Activated CD4-positive, alpha-beta T cell treated with anti-CD3 and anti-CD28 coated beads, Interleukin-2, amount 50 U/mL, for 4 hours (primary cell): ENCODE results near the gene TRAP1.

ENCODE experiments used
- DNase-seq, 2 experiments: peaks; one replicate each; pipeline ENCODE4 v3.0.0-alpha.2; 2020

TRAP1 gene

DNA sequence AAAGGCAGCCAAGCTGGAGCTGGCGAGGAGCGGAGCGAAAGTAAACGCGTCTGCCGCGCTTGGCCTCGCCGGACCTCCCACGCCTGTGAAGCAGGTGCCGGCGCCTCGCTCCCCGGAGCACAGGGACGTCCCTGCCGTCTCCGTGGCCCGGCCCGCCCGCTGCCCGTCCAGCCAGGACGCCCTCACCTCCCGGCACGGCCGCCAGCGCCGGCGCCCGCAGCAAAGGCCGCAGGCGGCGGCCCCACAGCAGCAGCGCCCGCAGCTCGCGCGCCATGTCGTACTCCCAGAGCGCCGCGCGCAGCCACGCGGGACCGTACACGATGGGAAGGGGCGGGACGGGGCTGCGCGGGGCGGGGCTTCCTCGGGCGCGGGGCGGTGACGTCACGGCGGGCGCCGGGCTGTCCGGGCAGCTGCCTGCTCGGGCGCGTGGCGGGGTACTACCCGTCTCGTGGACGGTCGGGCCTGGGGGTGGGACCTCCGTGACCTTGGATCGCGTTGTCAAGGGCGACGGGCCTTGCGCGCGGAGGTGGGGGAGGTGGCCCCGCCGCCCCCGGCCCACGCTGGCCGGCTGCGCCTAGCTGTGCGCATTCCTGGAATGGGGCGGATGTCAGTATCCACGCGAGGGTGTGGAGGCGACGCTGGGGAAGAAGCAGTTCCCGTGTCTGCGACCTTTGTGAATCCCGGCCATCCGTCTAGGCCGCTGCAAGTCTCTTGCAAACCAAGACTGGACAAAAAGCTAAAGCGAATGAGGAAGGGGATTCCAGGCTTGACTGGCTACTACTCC is at the start of gene TRAP1:
Gene TRAP1 (minus strand): TSS at position 290 of the 784 bp plus-strand sequence. CDS start 16 bp downstream, at position 274.
- DNase-seq = peak; percentile 90 to 91

DNA sequence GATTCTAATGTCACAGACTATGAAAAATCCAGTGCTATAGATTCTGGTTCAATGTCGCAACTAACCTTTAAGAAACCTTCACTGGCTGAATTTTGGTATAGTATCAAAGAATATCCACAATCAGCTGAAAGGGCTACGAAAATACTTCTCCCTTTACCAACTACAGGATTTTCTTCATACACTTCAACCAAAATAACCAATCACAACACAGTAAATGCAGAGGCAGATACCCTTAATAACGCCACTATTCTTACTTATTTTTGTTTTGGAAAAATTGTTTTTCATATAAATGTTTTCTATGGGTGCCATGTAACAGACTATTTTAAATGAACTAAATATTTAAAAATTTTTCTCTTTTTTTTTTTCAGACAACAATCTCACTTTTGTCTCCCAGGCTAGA is 48.9 kb upstream of the TRAP1 start:
- DNase-seq = no peak

DNA sequence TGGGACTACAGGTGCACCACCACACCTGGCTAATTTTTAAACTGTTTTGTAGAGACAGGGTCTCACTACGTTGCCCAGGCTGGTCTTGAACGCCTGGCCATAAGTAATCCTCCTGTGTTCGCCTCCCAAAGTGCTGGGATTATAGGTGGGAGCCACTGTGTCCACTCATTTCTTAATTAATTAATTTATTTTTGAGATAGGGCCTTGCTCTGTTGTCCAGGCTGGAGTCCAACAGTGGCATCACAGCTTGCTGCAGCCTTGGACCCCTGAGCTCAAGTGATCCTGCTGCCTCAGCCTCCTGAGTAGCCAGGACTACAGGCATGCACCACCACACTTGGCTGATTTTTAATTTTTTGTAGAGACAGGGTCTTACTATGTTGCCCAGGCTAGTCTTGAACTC is 47.1 kb upstream of the TRAP1 start:
- DNase-seq = no peak

DNA sequence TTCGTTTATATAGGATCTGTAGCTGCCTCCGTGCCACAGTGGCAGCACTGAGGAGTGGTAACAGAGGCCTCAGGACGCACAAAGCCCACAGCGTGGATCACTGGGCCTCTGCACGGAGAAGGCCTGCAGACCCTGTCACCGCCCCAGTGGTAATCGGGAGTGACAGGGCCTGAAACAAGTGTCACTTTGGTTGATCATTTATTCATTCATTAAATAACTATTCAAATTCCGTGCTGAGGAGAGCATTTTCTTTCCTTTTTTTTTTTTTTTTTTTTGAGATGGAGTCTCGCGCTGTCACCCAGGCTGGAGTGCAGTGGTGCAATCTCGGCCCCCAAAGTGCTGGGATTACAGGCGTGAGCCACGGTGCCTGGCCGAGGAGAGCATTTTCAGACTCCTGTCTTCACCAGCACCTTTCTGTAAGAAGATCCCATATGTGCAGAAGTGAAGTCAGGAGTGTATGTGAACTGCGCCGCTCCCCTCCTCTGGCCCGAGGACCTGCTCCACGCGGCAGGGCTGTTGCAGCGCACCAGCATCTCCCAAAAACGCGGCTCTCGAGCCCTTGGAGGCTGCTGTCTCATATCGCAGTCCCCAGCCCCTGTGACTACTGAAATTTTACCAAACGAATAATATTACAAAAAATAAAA is 44.9 kb upstream of the TRAP1 start:
- DNase-seq = no peak

DNA sequence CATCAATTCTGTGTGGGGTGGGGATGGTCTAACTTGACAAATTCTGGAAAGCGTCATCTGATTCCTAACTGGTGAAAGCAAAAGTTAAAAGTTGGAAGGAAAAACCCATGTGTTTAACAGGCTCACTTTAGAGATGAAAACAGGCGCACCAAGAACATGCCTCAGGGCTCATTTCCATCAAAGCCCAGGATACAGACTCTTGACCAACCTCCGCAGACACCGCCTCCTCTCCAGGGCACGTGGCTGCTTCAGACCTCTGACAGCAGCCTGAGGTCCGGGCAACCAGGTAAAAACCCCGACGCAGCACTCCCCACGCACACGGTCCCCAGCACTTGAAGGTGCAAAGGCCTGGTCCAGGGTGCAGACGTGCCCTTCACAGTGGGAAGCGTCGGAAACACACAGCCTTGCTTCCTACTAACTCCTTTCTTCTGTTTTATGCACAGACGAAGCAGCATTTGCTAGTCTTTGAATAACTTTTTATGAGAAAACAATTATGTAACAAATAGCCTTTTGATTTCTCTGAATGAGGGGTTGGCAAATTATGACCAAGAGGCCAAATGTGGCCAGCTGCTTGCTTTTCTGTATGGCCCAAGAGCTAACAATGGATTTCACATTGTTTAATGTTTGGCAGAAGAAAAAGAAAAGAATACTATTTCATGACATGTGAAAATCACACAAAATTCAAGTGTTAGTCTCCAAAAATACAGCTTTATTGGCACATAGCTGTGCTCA is 44.2 kb upstream of the TRAP1 start:
- no peak for DNase-seq

DNA sequence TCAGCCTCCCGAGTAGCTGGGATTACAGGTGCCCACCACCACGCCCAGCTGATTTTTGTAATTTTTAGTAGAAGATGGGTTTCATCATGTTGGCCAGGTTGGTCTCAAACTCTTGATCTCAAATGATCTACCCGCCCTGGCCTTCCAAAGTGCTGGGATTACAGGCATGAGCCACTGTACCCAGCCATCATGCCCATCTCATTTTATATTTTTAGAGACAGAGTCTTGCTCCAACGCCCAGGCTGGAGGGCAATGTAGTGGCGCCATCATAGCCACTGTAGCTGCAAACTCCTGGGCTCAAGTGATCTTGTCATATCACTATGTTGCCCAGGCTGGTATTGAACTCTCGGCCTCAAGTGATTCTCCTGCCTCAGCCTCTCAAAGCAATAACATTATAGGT is 43.2 kb upstream of the TRAP1 start:
- no peak for DNase-seq

- DNase-seq = no peak
Measured at GRCh38 chr16:3759736-3760135, 42.4 kb upstream of the TRAP1 start.

- DNase-seq = no peak
Measured at GRCh38 chr16:3756113-3756512, 38.8 kb upstream of the TRAP1 start.

DNA sequence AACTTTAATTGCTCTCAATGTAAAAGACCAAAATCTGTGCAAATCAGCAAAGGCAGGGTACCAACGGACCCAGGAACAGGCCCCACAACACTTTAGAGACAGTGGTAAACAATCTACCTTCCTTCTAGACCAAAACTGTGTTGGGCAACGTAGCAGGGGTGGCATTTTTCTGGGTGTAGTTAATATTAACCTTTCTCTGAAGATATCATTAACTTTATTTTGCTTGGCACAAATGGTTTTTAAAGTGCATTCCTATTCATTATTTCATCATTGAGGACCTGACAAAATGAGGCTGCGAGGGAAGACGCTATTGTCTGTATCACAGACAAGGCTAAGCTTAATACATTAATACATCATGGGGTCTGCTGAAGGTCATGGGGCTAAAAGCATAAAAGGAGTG is 37.9 kb upstream of the TRAP1 start:
- DNase-seq = no peak

- DNase-seq = no peak
Measured at GRCh38 chr16:3754772-3755171, 37.4 kb upstream of the TRAP1 start.

DNA sequence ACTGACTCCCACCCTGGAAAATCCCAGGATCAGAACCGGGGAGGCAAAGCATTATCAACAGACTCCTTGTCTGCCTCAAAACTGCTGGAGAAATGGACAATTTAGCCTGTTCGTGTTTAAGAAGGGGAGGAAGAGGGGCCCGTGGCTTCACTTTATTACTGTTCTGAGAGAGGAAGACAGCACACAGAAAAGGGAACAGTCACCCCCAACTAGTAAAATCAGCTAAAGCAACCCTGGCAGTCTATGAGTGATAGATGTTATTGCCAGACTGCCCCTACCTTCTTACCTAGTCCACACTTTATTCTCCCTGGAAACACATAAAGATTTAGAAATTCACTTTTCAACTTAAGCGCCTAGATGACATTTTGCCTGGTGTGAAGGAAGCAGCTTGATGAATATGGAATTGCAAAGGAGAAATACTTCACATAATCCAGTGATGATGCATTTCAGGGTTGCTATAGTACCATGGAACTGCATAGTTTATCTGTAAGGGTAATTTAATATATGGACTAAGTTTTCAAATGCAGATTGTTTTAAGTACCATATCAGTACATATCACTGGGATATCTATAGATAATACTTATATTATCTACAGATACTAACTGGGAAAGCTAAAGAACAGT is 36.9 kb upstream of the TRAP1 start:
- DNase-seq = no peak

GRCh38 chr16:3752984-3753383 is 35.7 kb upstream of the TRAP1 start:
- DNase-seq = no peak

DNA sequence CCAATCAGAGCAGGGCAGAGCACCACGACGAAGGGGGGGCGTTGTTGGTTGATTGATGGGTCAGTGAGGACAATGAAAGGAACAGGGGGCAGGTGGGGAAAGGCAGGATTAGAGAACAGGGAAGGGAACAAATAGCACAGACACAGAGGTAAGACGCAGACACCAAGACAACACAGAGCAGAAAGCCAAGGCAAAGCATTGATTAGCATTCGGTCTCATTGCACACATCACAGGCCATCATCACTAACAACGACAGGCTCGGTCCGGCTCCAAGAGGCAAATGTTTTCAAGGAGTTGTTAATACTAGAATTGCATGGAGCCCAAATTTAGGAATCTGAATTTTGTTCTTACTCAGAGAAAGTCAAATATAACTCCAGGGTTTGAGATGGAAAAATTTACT is 34.6 kb upstream of the TRAP1 start:
- no peak for DNase-seq

DNA sequence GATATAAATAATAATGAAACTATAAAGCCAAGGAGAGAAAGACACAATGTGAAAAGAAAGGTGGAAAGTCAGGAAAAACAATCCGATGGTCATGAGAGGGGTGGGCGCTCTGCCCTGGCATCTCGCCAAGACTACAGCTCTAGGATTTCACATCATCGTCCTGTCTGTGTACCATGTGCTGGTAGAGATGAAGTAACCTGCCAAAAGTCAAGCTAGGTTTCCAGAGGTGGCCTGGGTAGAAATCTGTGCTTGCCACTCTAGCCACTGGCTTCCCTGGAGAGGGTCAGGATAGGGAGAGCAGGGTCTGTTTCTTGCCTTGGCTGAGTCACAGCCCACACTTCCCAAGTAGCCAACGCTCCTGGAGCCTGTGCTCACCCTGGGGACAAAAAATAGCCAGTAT is 31.0 kb upstream of the TRAP1 start:
- no peak for DNase-seq

DNA sequence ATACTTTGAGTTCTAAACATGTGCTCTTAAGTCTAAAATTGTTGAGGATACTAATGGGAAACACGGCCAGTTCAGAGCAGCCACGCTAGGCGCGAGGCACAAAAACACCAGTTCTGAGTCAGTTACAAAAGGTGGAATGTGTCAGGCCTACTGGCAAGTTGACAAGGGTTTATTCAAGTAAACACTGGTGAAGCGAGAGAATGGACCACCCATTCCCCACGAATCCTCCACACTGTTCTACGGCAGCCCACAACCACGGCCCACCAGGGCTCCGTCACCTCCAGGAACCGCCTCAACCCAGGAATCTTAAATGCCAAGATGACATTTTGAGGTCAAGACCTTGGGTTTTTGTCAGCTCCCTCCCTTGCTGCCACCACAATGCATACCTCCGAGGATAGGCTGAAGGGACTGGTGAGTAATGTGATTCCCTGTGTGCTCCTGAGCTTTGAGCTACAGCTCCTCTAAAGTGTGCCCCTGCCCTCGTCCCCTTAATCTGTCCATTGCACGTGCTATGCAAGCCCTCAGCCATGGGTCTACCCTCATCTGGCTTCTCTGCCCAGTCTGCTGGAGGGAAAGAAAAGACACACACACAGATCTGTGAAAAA is 28.5 kb upstream of the TRAP1 start:
- no peak for DNase-seq

DNA sequence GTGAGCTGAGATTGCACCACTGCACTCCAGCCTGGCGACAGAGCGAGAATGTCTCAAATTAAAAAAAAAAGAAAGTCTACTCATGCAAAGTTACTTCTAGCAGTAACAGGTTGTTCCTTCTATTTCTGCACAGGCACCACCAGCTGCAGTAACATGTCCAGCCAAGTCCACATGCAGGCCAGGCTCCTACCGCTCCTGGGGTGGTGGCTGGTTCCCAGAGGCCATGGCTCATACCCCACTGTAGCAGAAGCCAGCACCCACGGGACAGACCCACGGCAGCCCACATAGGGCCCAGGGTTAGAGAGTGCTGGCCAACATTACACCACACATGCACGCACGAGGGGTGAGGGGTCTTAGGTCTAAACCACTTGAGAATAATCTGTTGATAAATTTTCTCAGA is 26.7 kb upstream of the TRAP1 start:
- no peak for DNase-seq

DNA sequence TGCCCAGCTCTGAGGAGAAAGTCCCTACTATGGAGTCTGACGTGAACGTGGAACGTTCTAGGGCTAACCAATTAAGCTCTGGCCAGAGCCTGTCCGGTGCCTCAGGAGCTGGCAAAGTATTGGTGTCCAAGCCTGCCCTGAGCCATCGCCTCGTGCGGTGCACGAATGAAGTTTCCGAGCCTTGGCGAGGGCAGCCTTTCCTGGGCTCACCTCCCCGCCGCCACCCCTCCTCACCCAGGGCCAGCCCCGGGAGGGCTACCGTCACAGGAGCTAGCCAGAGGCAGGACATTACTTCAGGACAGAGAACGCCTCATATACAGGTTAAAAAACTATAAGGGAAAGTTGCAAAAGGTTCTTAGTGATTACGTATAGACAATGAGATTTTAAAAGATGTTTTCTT is 23.6 kb upstream of the TRAP1 start:
- DNase-seq = no peak

- no peak for DNase-seq
Measured at GRCh38 chr16:3740186-3740585, 22.9 kb upstream of the TRAP1 start.

- no peak for DNase-seq
Measured at GRCh38 chr16:3739636-3740035, 22.3 kb upstream of the TRAP1 start.

GRCh38 chr16:3738541-3738940 is 21.2 kb upstream of the TRAP1 start:
- DNase-seq = no peak

DNA sequence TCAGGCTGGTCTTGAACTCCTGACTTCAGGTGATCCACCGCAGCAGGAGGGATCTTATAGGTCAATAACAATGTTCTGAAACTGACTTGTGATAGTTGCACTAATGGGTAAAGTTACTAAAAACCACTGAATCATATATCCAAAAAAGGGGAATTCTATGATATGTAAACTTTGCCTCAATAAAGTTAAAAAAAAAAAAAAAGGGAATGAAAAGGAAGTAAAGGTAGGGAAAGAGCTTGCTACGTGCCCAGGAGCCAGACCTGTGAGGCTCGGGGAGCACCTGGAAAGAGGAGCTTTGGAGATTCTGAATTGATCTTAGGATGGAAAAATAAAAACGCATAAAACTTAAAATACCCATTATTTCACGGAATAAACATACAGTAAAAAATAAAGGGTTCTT is 20.8 kb upstream of the TRAP1 start:
- DNase-seq = no peak

- no peak for DNase-seq
Measured at GRCh38 chr16:3737181-3737580, 19.9 kb upstream of the TRAP1 start.

DNA sequence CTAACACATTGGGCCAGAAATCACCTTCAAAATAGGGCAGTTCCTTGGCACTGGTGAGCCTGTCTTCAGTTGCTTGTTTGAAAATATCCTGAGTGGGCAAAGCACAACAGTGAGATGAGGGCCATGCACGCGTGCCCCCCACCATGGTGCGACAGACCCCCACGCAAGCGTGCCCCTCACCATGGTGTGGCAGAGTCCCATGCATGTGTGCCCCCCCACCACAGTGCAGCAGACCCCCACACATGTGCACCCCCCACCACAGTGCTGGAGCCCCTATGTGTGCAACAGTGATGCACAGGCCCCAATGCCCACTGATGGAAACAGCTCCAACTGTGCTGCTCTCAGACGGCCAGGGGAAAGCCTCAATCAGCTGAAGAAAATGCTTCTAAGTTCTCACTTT is 18.8 kb upstream of the TRAP1 start:
- no peak for DNase-seq
